Prostate gland (tissue), 2 donors: ENCODE measurements around the gene DACH1. TPM values are rescaled to one million over a fixed set of nuclear protein-coding genes. Genes with fewer than 3 reads are reported as not detected.

Experiments
- DNase-seq: peaks from one replicate; pipeline ENCODE4 v3.0.0-alpha.2; 2019; ENCODE audit warnings: low spot score
- H3K27ac ChIP-seq, 2 donors: fragments of 200-600 bp; sonication (generic); 2 replicates each; pipeline ENCODE4 v1.5.1; 2017 to 2019
- H3K27me3 ChIP-seq: fragments of 200-600 bp; sonication (generic); replicated peaks from 2 replicates; pipeline ENCODE4 v1.5.1; 2019; ENCODE audit not compliant: insufficient read depth
- H3K36me3 ChIP-seq, 2 donors: fragments of 200-600 bp; sonication (generic); 1 replicate in 1 of 2; 2 replicates in 1 of 2; pipeline versions ENCODE4 v1.5.1 to v1.8.1; 2017 to 2019
- H3K4me1 ChIP-seq: fragments of 200-600 bp; sonication (generic); replicated peaks from 2 replicates; pipeline ENCODE4 v1.5.1; 2019
- H3K4me3 ChIP-seq, 2 donors: fragments of 200-600 bp; sonication (generic); 2 replicates each; pipeline ENCODE4 v1.5.1; 2017 to 2019
- H3K9me3 ChIP-seq: fragments of 200-600 bp; sonication (generic); 2 replicates; pipeline ENCODE4 v1.5.1; 2017
- CTCF ChIP-seq, 4 experiments: fragments of 200-600 bp in 2 of 4; fragments of 450-650 bp in 2 of 4; sonication (generic) in 2 of 4; IDR thresholded peaks; 1 replicate in 3 of 4; 2 replicates in 1 of 4; pipeline ENCODE4 v1.5.1; 2016 to 2019; ENCODE audit warnings: antibody characterized with exemption in 4 of 4, mild to moderate bottlenecking in 2 of 4, moderate library complexity in 2 of 4
- POLR2A ChIP-seq: fragments of 450-650 bp; IDR thresholded peaks from one replicate; pipeline ENCODE4 v1.6.1; 2016; ENCODE audit warnings: antibody characterized with exemption, mild to moderate bottlenecking
- POLR2AphosphoS5 ChIP-seq: sonication (generic); formaldehyde crosslinking; IDR thresholded peaks from one replicate; pipeline ENCODE4 v1.6.1; 2017; ENCODE audit warnings: antibody characterized with exemption
- WGBS: methylation state at CpG from one replicate; pipeline ENCODE4 v1.1.5; 2018; 5-methylcytosine and 5-hydroxymethylcytosine counted together
- intact Hi-C: fragments of 100-400 bp; cut with DNase I; formaldehyde crosslinking; loops from one replicate; pipeline ENCODE4 v1.14.2; 2022
- total RNA-seq, 2 donors: library from RNA; depleted of rRNA; stranded (reverse); fragments of >200 nt; gene quantifications; one replicate each; pipeline ENCODE4 v1.1.0, GENCODE V29; 2016

DACH1 gene
- total RNA-seq, 2 donors from 2014 or later: 14.6 to 18.0 TPM

- intact Hi-C loops: no loop called here
- no peak overlapping the region for H3K4me3 ChIP-seq
- H3K4me1 ChIP-seq: no peaks in the 10 kb centered on the region
- H3K9me3 ChIP-seq: no peaks in the 10 kb centered on the region
- DNase-seq: no peak
- H3K27ac ChIP-seq: no peak overlapping the region
- no peaks in the 10 kb centered on the region for H3K27me3 ChIP-seq
- no peak for TF ChIP-seq POLR2A
- TF ChIP-seq CTCF (IDR thresholded peaks at IDR 0.05): no peak
- no peak for TF ChIP-seq POLR2AphosphoS5
- 78% methylated on average over 1 of the region's 1 CpG for WGBS
- H3K36me3 ChIP-seq: no peaks in the 10 kb centered on the region
Observed at GRCh38 chr13:71617265-71617664, 249.7 kb downstream of the DACH1 start.

- no peak overlapping the region for H3K4me3 ChIP-seq
- H3K27ac ChIP-seq: no peak overlapping the region
- 54% methylated on average over 6 of the region's 6 CpGs for WGBS
- H3K4me1 ChIP-seq: no peaks in the 10 kb centered on the region
- intact Hi-C loops: no loop called here
- H3K9me3 ChIP-seq: no peaks in the 10 kb centered on the region
- TF ChIP-seq POLR2AphosphoS5 (no peak), CTCF (IDR thresholded peaks at IDR 0.05) (no peak), POLR2A (no peak)
- no peaks in the 10 kb centered on the region for H3K36me3 ChIP-seq
- H3K27me3 ChIP-seq: no peaks in the 10 kb centered on the region
- DNase-seq: no peak
Observed at GRCh38 chr13:71613066-71613745, 253.8 kb downstream of the DACH1 start.

- Histone ChIP-seq H3K4me1 (no peaks in the 10 kb centered on the region), H3K27me3 (no peaks in the 10 kb centered on the region), H3K27ac (no peak overlapping the region), H3K36me3 (no peaks in the 10 kb centered on the region), H3K4me3 (no peak overlapping the region), H3K9me3 (no peaks in the 10 kb centered on the region)
- 70% methylated on average over 3 of the region's 3 CpGs for WGBS
- no peak for DNase-seq
- intact Hi-C loops: no loop called here
- TF ChIP-seq POLR2AphosphoS5 (no peak), CTCF (IDR thresholded peaks at IDR 0.05) (no peak), POLR2A (no peak)
Observed at GRCh38 chr13:71611292-71611691, 255.7 kb downstream of the DACH1 start.

- 49% methylated on average over 5 of the region's 5 CpGs for WGBS
- Histone ChIP-seq H3K4me1 (no peaks in the 10 kb centered on the region), H3K9me3 (no peaks in the 10 kb centered on the region), H3K27me3 (no peaks in the 10 kb centered on the region), H3K36me3 (no peaks in the 10 kb centered on the region), H3K4me3 (no peak overlapping the region), H3K27ac (no peak overlapping the region)
- intact Hi-C loops: no loop called here
- TF ChIP-seq POLR2AphosphoS5 (no peak), CTCF (IDR thresholded peaks at IDR 0.05) (no peak), POLR2A (no peak)
- DNase-seq: no peak
Observed at GRCh38 chr13:71610876-71611275, 256.1 kb downstream of the DACH1 start.

- Histone ChIP-seq H3K27me3 (no peaks in the 10 kb centered on the region), H3K9me3 (no peaks in the 10 kb centered on the region), H3K4me3 (no peak overlapping the region), H3K4me1 (no peaks in the 10 kb centered on the region), H3K27ac (no peak overlapping the region), H3K36me3 (no peaks in the 10 kb centered on the region)
- 94% methylated on average over 7 of the region's 7 CpGs for WGBS
- DNase-seq: no peak
- TF ChIP-seq POLR2A: no peak
- no peak for TF ChIP-seq POLR2AphosphoS5
- no peak for TF ChIP-seq CTCF (IDR thresholded peaks at IDR 0.05)
- intact Hi-C loops: no loop called here
Observed at GRCh38 chr13:71609271-71609670, 257.7 kb downstream of the DACH1 start.
